ENCODE results near the gene PIP4K2B. TPM values are rescaled to one million over a fixed set of nuclear protein-coding genes. Genes with fewer than 3 reads are reported as not detected.
A peak's percentile ranks its signal among the peaks of the same experiment; 100 is the strongest.

Gene PIP4K2B
- total RNA-seq, 2 experiments from 2014 or later, result 33.0 to 38.6 TPM

GRCh38 chr17:38752308-38753070 lies 46.9 kb downstream of the PIP4K2B start, which contains the start of gene PSMB3:
TSS of gene PSMB3 (plus strand) at chr17:38752741. CDS start at chr17:38752827, 86 bp downstream.
- ChIA-PET CTCF (ENCODE audit: unreplicated experiment) (no interaction called here), POLR2A (interaction anchor here (0.7 to 1.5 kb wide), 4 partner anchors 42 to 117 kb away, joined by 3 to 4 read pairs (median 3); partner anchors contain the start of gene RPL23)
- peak within 1 kb of the TSS; percentile 76 for H3K27ac ChIP-seq (ENCODE audit: low read depth, low read length, poor library complexity, severe bottlenecking)
- peak within 1 kb of the TSS; percentile 93 for H3K4me2 ChIP-seq (ENCODE audit: low read length)
- BruUV-seq (replicated peaks), result no TSS peak
- DNase-seq (ENCODE audit: low spot score), result peak; percentile 100
- no peaks in the 10 kb centered on the region for H3K9me2 ChIP-seq (ENCODE audit: insufficient read depth, low read length)
- no peaks in the 10 kb centered on the region for H4K20me1 ChIP-seq (ENCODE audit: insufficient read depth, low read length)
- intact Hi-C loops (cut with micrococcal nuclease; ENCODE audit: unreplicated experiment), result loop anchor here (2.0 to 5.0 kb wide), 3 partner anchors 100 to 400 kb away; partner anchors contain the start of genes PLXDC1 and RPL23
- TF ChIP-seq EZH2phosphoT487 (IDR thresholded peaks at IDR 0.05; ENCODE audit: borderline replicate concordance, low read depth, low read length), result no peak
- TF ChIP-seq CTCF (conservative IDR thresholded peaks at IDR 0.05; ENCODE audit: low read length), result no peak
- H3K79me2 ChIP-seq (ENCODE audit: insufficient read depth, low read depth, low read length), result peaks cover 22% of the 10 kb centered on the region
- H3K4me1 ChIP-seq (ENCODE audit: insufficient read depth, low read length, poor library complexity, severe bottlenecking), result peaks cover 40% of the 10 kb centered on the region
- peaks cover 38% of the 10 kb centered on the region for H3K36me3 ChIP-seq (ENCODE audit: insufficient read depth, low read length)
- peak within 1 kb of the TSS; percentile 79 for H3K4me3 ChIP-seq (ENCODE audit: low read depth, low read length, poor library complexity, severe bottlenecking)
- peak within 1 kb of the TSS; percentile 64; the same call in 1 of the 2 replicates for H2AFZ ChIP-seq (ENCODE audit: low read length)
- H3K9me3 ChIP-seq (ENCODE audit: low read length), result no peaks in the 10 kb centered on the region

GRCh38 chr17:38751808-38752307 lies 47.5 kb downstream of the PIP4K2B start:
- ChIA-PET CTCF (ENCODE audit: unreplicated experiment) (no interaction called here), POLR2A (interaction anchor here (0.5 to 1.5 kb wide), 6 partner anchors 15 to 1434 kb away, joined by 3 to 5 read pairs (median 4); partner anchors contain the start of gene RPL23)
- Histone ChIP-seq H3K4me2 (ENCODE audit: low read length) (peak overlapping the region; percentile 81), H4K20me1 (ENCODE audit: insufficient read depth, low read length) (no peaks in the 10 kb centered on the region), H3K36me3 (ENCODE audit: insufficient read depth, low read length) (peaks cover 31% of the 10 kb centered on the region), H3K27ac (ENCODE audit: low read depth, low read length, poor library complexity, severe bottlenecking) (peak overlapping the region; percentile 76), H3K4me1 (ENCODE audit: insufficient read depth, low read length, poor library complexity, severe bottlenecking) (peaks cover 40% of the 10 kb centered on the region), H3K79me2 (ENCODE audit: insufficient read depth, low read depth, low read length) (peaks cover 27% of the 10 kb centered on the region), H3K9me3 (ENCODE audit: low read length) (no peaks in the 10 kb centered on the region), H2AFZ (ENCODE audit: low read length) (peak overlapping the region; percentile 52; the same call in 1 of the 2 replicates), H3K4me3 (ENCODE audit: low read depth, low read length, poor library complexity, severe bottlenecking) (peak overlapping the region; percentile 79), H3K9me2 (ENCODE audit: insufficient read depth, low read length) (no peaks in the 10 kb centered on the region)
- TF ChIP-seq EZH2phosphoT487 (IDR thresholded peaks at IDR 0.05; ENCODE audit: borderline replicate concordance, low read depth, low read length) (no peak), CTCF (conservative IDR thresholded peaks at IDR 0.05; ENCODE audit: low read length) (no peak)
- peak; percentile 85 for DNase-seq (ENCODE audit: low spot score)
- intact Hi-C loops (cut with micrococcal nuclease; ENCODE audit: unreplicated experiment), result loop anchor here (2.0 to 5.0 kb wide), 3 partner anchors 100 to 400 kb away; partner anchors contain the start of genes PLXDC1 and RPL23
- TSS peak; percentile 97 for BruUV-seq (replicated peaks)

Measured in OCI-LY7 (cell line).